GM12801 (cell line): ENCODE data around the gene SRMS.

Source experiments
- CTCF ChIP-seq: IDR thresholded peaks from one replicate; pipeline ENCODE4 v1.5.1; 2011; ENCODE audit warnings: control low read depth; ENCODE audit not compliant: insufficient read length; ENCODE audit errors: extremely low read depth

SRMS gene

GRCh38 chr20:63547725-63548480 lies at the start of gene SRMS:
SRMS (minus strand) TSS chr20:63547749; CDS start chr20:63547463, 286 bp downstream.
- TF ChIP-seq CTCF, result no peak

- TF ChIP-seq CTCF, result no peak
These were observed 48.9 kb upstream of the SRMS start for GRCh38 chr20:63596423-63596822.

- TF ChIP-seq CTCF, result no peak
These were observed 48.0 kb upstream of the SRMS start for GRCh38 chr20:63595416-63596127.

- no peak for TF ChIP-seq CTCF
These were observed 46.6 kb upstream of the SRMS start for GRCh38 chr20:63594043-63594561.

- no peak for TF ChIP-seq CTCF
These were observed 45.1 kb upstream of the SRMS start for GRCh38 chr20:63592661-63593060.

GRCh38 chr20:63591786-63592355 lies 44.3 kb upstream of the SRMS start:
- TF ChIP-seq CTCF, result no peak

GRCh38 chr20:63591147-63591533 lies 43.6 kb upstream of the SRMS start:
- no peak for TF ChIP-seq CTCF
